ENCODE measurements around the gene PGBD2. TPM values are rescaled to one million over a fixed set of nuclear protein-coding genes. Genes with fewer than 3 reads are reported as not detected.
A peak's percentile ranks its signal among the peaks of the same experiment; 100 is the strongest.

The PGBD2 gene
- polyA plus RNA-seq, 3 donors = 2.9 to 7.1 (median 3.9) TPM

DNA sequence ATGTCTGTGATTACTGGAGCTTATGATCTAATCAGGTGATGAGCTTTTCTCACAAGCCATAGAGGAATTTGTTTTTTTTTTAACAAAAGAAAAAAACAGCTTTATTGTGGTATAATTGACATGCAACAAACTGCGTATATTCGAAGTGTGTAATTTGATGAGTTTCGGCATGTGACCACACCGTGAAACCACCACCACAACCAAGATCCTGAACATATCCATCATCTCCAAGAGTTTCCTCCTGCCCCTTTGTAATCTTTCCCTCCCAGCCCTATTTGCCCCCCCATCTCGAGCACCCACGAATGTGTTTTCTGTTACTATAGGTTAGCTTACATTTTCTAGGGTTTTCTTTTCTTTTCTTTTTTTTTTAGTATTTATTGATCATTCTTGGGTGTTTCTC lies 4.7 kb downstream of the PGBD2 start:
- no peak overlapping the region for H2AFZ ChIP-seq (ENCODE audit: insufficient read depth, low read depth, low read length, poor library complexity, severe bottlenecking)
- H3K27ac ChIP-seq (ENCODE audit: low read depth in 1 of 2, low read length in 2 of 2) = no peak overlapping the region
- no peak overlapping the region for H3K4me2 ChIP-seq (replicated peaks; ENCODE audit: extremely low read depth, low read length, poor library complexity, severe bottlenecking)
- no peak for DNase-seq
- no peak for TF ChIP-seq CTCF (IDR thresholded peaks at IDR 0.05)
- intact Hi-C loops (cut with micrococcal nuclease) = no loop called here
- H3K4me3 ChIP-seq (replicated peaks in 1 of 3; ENCODE audit: low read depth in 2 of 3, low read length in 3 of 3) = no peak overlapping the region
- no peaks in the 10 kb centered on the region for H3K27me3 Mint-ChIP-seq (ENCODE audit: low read depth in 3 of 3)
- H4K20me1 ChIP-seq (ENCODE audit: insufficient read depth, low read length) = peaks cover 57% of the 10 kb centered on the region
- H3K27me3 ChIP-seq (ENCODE audit: control insufficient read depth in 2 of 2, insufficient read depth in 2 of 2, low read length in 2 of 2) = no peaks in the 10 kb centered on the region
- no CpG with 5 or more reads among the region's 6 CpGs for WGBS (ENCODE audit: insufficient coverage)
- peaks cover 25 to 32% of the 10 kb centered on the region in 2 donors for H3K36me3 ChIP-seq (replicated peaks in 1 of 2; ENCODE audit: control insufficient read depth in 1 of 2, insufficient read depth in 2 of 2, low read length in 2 of 2)
- no peak overlapping the region for H3K4me3 Mint-ChIP-seq
- peaks cover 39% of the 10 kb centered on the region for H3K4me1 Mint-ChIP-seq
- H3K9ac ChIP-seq (ENCODE audit: insufficient read depth, low read length, poor library complexity, severe bottlenecking) = no peak overlapping the region
- no peaks in the 10 kb centered on the region for H3K9me3 ChIP-seq (replicated peaks in 1 of 2; ENCODE audit: control insufficient read depth in 1 of 2, insufficient read depth in 1 of 2, low read length in 2 of 2)
- H3K36me3 Mint-ChIP-seq = peaks cover 45 to 48% of the 10 kb centered on the region in 2 donors
- H3K4me1 ChIP-seq (ENCODE audit: control insufficient read depth in 1 of 2, insufficient read depth in 2 of 2, low read length in 2 of 2) = peaks cover 7 to 10% of the 10 kb centered on the region in 2 donors
- peaks cover 57% of the 10 kb centered on the region for H3K79me2 ChIP-seq (ENCODE audit: insufficient read depth, low read length)
- no peaks in the 10 kb centered on the region for H3K9me3 Mint-ChIP-seq
- H3K27ac Mint-ChIP-seq = peak overlapping the region in 1 of 7 donors; percentile 26

DNA sequence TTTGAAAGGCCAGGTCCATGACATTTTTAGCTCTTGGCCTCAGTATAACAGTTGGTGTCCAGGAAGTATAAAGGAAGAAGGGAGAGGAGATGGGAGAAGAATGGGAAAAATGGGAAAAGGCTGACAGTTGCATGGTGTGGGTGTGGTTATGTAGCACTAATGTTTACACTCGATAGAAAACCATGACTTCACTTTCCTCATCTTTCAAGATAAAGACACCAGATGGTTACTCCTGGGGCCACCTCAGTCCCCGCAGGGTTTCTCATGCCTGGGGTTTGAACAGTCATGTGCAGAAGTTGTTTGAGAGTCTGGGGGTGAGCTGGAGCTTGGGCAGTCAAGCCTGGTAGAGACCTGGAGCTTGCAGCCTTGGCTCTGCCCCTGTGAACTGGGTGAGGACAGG lies 7.9 kb downstream of the PGBD2 start:
- Histone ChIP-seq H4K20me1 (ENCODE audit: insufficient read depth, low read length) (peaks cover 57% of the 10 kb centered on the region), H3K4me3 (replicated peaks in 1 of 3; ENCODE audit: low read depth in 2 of 3, low read length in 3 of 3) (no peak overlapping the region), H2AFZ (ENCODE audit: insufficient read depth, low read depth, low read length, poor library complexity, severe bottlenecking) (no peak overlapping the region), H3K79me2 (ENCODE audit: insufficient read depth, low read length) (peaks cover 33% of the 10 kb centered on the region), H3K4me2 (replicated peaks; ENCODE audit: extremely low read depth, low read length, poor library complexity, severe bottlenecking) (no peak overlapping the region), H3K27ac (ENCODE audit: low read depth in 1 of 2, low read length in 2 of 2) (no peak overlapping the region), H3K9ac (ENCODE audit: insufficient read depth, low read length, poor library complexity, severe bottlenecking) (no peak overlapping the region), H3K4me1 (ENCODE audit: control insufficient read depth in 1 of 2, insufficient read depth in 2 of 2, low read length in 2 of 2) (no peaks in the 10 kb centered on the region), H3K27me3 (ENCODE audit: control insufficient read depth in 2 of 2, insufficient read depth in 2 of 2, low read length in 2 of 2) (no peaks in the 10 kb centered on the region), H3K9me3 (replicated peaks in 1 of 2; ENCODE audit: control insufficient read depth in 1 of 2, insufficient read depth in 1 of 2, low read length in 2 of 2) (no peaks in the 10 kb centered on the region), H3K36me3 (replicated peaks in 1 of 2; ENCODE audit: control insufficient read depth in 1 of 2, insufficient read depth in 2 of 2, low read length in 2 of 2) (peaks cover 55 to 62% of the 10 kb centered on the region in 2 donors)
- H3K27me3 Mint-ChIP-seq (ENCODE audit: low read depth in 3 of 3) = no peaks in the 10 kb centered on the region
- H3K9me3 Mint-ChIP-seq = no peaks in the 10 kb centered on the region
- H3K27ac Mint-ChIP-seq = peak overlapping the region in 1 of 7 donors; percentile 1
- peaks cover 58 to 63% of the 10 kb centered on the region in 2 donors for H3K36me3 Mint-ChIP-seq
- TF ChIP-seq CTCF (IDR thresholded peaks at IDR 0.05) = no peak
- H3K4me1 Mint-ChIP-seq = peaks cover 21% of the 10 kb centered on the region
- intact Hi-C loops (cut with micrococcal nuclease) = no loop called here
- no CpG with 5 or more reads among the region's 2 CpGs for WGBS (ENCODE audit: insufficient coverage)
- DNase-seq = no peak
- no peak overlapping the region for H3K4me3 Mint-ChIP-seq
